ENCODE results near the gene C1QTNF1.

DNA sequence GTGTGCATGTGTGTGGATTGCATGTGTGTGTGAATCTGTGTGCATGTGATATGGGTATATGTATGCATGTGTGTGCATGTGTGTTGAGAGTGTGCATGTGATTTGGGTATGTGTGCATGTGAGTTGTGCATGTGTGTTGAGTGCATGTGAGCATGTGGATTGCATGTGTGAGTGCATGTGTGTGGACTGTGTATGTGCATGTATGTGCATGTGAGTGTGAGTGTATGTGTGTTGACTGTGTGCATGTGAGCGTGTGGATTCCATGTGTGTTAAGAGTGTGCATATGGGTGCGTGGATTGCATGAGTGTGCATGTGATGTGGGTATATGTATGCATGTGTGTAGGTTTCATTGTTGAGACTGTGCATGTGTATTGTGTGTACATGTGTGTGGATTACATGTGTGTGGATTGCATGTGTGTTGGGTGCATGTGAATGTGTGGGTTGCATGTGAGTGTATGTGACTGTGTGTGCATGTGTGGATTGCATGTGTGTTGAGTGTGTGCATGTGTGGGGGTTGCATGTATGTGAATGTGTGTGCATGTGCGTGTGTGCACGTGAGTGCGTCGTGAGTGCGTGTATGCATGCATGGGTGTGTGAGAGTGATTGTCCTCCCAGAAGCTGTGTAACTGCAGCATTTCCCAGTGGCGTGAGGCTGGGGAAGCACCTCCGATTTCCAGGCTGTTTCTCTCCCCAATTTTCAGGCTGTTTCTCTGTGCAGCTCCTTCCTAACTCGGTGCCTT lies 19.4 kb downstream of the C1QTNF1 start:
- no peak for TF ChIP-seq EZH2 (IDR thresholded peaks at IDR 0.05; ENCODE audit: low read length)
- TF ChIP-seq CTCF (optimal IDR thresholded peaks at IDR 0.05 in 1 of 3, IDR thresholded peaks at IDR 0.05 in 1 of 3, conservative IDR thresholded peaks at IDR 0.05 in 1 of 3; ENCODE audit: extremely low read depth in 1 of 3, insufficient read depth in 2 of 3, low read length in 3 of 3), result no peak
